OCI-LY7 (cell line): ENCODE results near the gene IQGAP2.

ENCODE experiments used
- CTCF ChIP-seq: fragments of 200-600 bp; sonication (generic); conservative IDR thresholded peaks from 2 replicates; pipeline ENCODE4 v1.5.1; 2014; ENCODE audit warnings: mild to moderate bottlenecking, antibody characterized with exemption, low read length, moderate library complexity, mixed read lengths
- EZH2phosphoT487 ChIP-seq: fragments of 200-600 bp; sonication (generic); IDR thresholded peaks from 2 replicates; pipeline ENCODE4 v1.6.1; 2018; ENCODE audit warnings: low read depth, borderline replicate concordance, mild to moderate bottlenecking, mixed run types, antibody characterized with exemption, low read length, moderate library complexity, mixed read lengths

GRCh38 chr5:76456258-76456657, 53.2 kb downstream of the IQGAP2 start:
- TF ChIP-seq CTCF (no peak), EZH2phosphoT487 (no peak)
